ENCODE results near the gene ATP13A3. TPM values are rescaled to one million over a fixed set of nuclear protein-coding genes. Genes with fewer than 3 reads are reported as not detected.
"Not testable (repeated sequence)": the region's sequence is repeated elsewhere in the genome, so short reads cannot be mapped to it uniquely, and the experiment has no call there.

Gene ATP13A3
- total and polyA plus RNA-seq, 4 donors, result 33.6 to 257 (median 56.4) TPM

DNA sequence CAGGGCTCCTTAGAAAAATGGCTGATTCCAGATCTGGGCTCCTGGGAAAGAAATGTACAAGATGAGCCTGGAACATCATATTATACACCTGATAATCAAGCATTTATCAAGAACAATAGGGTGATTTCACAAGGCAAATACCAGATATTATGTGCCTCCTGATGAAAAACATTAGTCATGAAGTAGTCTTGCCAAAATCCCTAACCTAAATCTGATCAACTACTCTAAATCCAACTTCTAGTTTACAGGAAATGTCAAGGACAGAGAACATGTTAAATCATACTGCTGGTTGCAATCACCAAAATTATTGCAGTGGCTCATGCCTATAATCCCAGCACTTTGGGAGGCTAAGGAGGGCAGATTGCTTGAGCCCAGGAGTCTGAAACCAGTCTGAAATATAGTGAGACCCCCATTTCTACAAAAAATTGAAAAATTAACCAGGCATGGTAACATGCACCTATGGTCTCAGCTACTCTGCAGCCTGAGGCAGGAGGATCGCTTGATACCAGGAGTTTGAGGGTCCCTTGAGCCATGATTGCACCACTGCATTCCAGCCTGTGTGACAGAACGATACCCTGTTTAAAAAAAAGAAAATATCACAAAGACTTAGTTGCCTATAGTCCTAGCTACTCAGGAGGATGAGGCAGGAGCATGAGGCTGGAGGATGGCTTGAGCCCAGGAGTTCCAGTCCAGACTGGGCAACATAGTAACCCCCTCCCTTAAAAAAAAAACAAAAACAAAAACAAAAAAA lies 34.9 kb upstream of the ATP13A3 start:
- Histone ChIP-seq H3K9ac (ENCODE audit: low read depth in 1 of 2, low read length in 2 of 2) (no peak overlapping the region), H3K9me3 (ENCODE audit: control insufficient read depth in 4 of 4, low read length in 3 of 4) (no peaks in the 10 kb centered on the region), H3K27ac (ENCODE audit: low read depth in 1 of 2, low read length in 2 of 2) (peak overlapping the region; percentile 49 to 56), H3K36me3 (ENCODE audit: control insufficient read depth in 4 of 4, insufficient read depth in 3 of 4, low read depth in 1 of 4, low read length in 3 of 4) (no peaks in the 10 kb centered on the region), H3K4me3 (ENCODE audit: low read depth in 1 of 3, low read length in 3 of 3) (no peak overlapping the region), H3K27me3 (ENCODE audit: control insufficient read depth in 4 of 4, insufficient read depth in 4 of 4, low read length in 3 of 4) (no peaks in the 10 kb centered on the region), H3K4me1 (ENCODE audit: control insufficient read depth in 4 of 4, insufficient read depth in 4 of 4, low read length in 3 of 4) (peaks cover 3 to 14% (median 10%) of the 10 kb centered on the region in 4 donors)
- DNase-seq (ENCODE audit: low spot score), result no peak
- WGBS, result 85% methylated on average over 2 of the region's 2 CpGs
- TF ChIP-seq TAF1 (conservative IDR thresholded peaks at IDR 0.05), result no peak
- no peak for TF ChIP-seq HNF4G (IDR thresholded peaks at IDR 0.05)

GRCh38 chr3:194520682-194521162 lies 33.9 kb upstream of the ATP13A3 start:
- peak in 1 of 2 donors; percentile 20 for TF ChIP-seq HNF4A (conservative IDR thresholded peaks at IDR 0.05)
- not testable (repeated sequence) for H3K36me3 ChIP-seq (ENCODE audit: control insufficient read depth in 4 of 4, insufficient read depth in 3 of 4, low read depth in 1 of 4, low read length in 3 of 4); DNase-seq (ENCODE audit: low spot score); H3K27ac ChIP-seq (ENCODE audit: low read depth in 1 of 2, low read length in 2 of 2); H3K27me3 ChIP-seq (ENCODE audit: control insufficient read depth in 4 of 4, insufficient read depth in 4 of 4, low read length in 3 of 4); H3K9me3 ChIP-seq (ENCODE audit: control insufficient read depth in 4 of 4, low read length in 3 of 4); H3K9ac ChIP-seq (ENCODE audit: low read depth in 1 of 2, low read length in 2 of 2); H3K4me3 ChIP-seq (ENCODE audit: low read depth in 1 of 3, low read length in 3 of 3)
- peaks cover 3 to 14% (median 10%) of the 10 kb centered on the region in 4 donors for H3K4me1 ChIP-seq (ENCODE audit: control insufficient read depth in 4 of 4, insufficient read depth in 4 of 4, low read length in 3 of 4)
- 72% methylated on average over 8 of the region's 8 CpGs for WGBS

DNA sequence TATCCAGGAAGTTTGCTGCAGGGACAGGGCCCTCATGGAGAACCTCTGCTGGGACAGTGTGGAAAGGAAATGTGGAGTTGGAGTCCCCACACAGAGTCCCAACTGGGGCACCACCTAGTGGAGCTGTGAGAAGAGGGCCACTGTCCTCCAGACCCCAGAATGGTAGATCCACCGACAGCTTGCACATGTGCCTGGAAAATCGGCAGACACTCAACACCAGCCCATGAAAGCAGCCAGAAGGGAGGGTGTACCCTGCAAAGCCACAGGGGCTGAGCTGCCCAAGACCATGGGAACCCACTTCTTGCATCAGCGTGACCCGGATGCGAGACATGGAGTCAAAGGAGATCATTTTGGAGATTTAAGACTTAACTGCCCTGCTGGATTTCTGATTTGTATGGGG lies 33.4 kb upstream of the ATP13A3 start:
- H3K27me3 ChIP-seq (ENCODE audit: control insufficient read depth in 4 of 4, insufficient read depth in 4 of 4, low read length in 3 of 4); H3K9ac ChIP-seq (ENCODE audit: low read depth in 1 of 2, low read length in 2 of 2); H3K27ac ChIP-seq (ENCODE audit: low read depth in 1 of 2, low read length in 2 of 2); H3K9me3 ChIP-seq (ENCODE audit: control insufficient read depth in 4 of 4, low read length in 3 of 4); DNase-seq (ENCODE audit: low spot score); H3K4me3 ChIP-seq (ENCODE audit: low read depth in 1 of 3, low read length in 3 of 3); H3K36me3 ChIP-seq (ENCODE audit: control insufficient read depth in 4 of 4, insufficient read depth in 3 of 4, low read depth in 1 of 4, low read length in 3 of 4): not testable (repeated sequence)
- peaks cover 3 to 14% (median 10%) of the 10 kb centered on the region in 4 donors for H3K4me1 ChIP-seq (ENCODE audit: control insufficient read depth in 4 of 4, insufficient read depth in 4 of 4, low read length in 3 of 4)
- 67% methylated on average over 5 of the region's 5 CpGs for WGBS
- peak; percentile 14 to 56 for TF ChIP-seq RAD21 (IDR thresholded peaks at IDR 0.05)

GRCh38 chr3:194518652-194519051 lies 31.9 kb upstream of the ATP13A3 start:
- DNase-seq (ENCODE audit: low spot score), result no peak
- Histone ChIP-seq H3K4me3 (ENCODE audit: low read depth in 1 of 3, low read length in 3 of 3) (no peak overlapping the region), H3K9ac (ENCODE audit: low read depth in 1 of 2, low read length in 2 of 2) (no peak overlapping the region), H3K4me1 (ENCODE audit: control insufficient read depth in 4 of 4, insufficient read depth in 4 of 4, low read length in 3 of 4) (peaks cover 3 to 14% (median 10%) of the 10 kb centered on the region in 4 donors), H3K27ac (ENCODE audit: low read depth in 1 of 2, low read length in 2 of 2) (no peak overlapping the region), H3K36me3 (ENCODE audit: control insufficient read depth in 4 of 4, insufficient read depth in 3 of 4, low read depth in 1 of 4, low read length in 3 of 4) (no peaks in the 10 kb centered on the region), H3K27me3 (ENCODE audit: control insufficient read depth in 4 of 4, insufficient read depth in 4 of 4, low read length in 3 of 4) (no peaks in the 10 kb centered on the region), H3K9me3 (ENCODE audit: control insufficient read depth in 4 of 4, low read length in 3 of 4) (no peaks in the 10 kb centered on the region)
- TF ChIP-seq NR2F2 (IDR thresholded peaks at IDR 0.05) (no peak), JUND (IDR thresholded peaks at IDR 0.05) (no peak)
- WGBS, result 85% methylated on average over 2 of the region's 2 CpGs

DNA sequence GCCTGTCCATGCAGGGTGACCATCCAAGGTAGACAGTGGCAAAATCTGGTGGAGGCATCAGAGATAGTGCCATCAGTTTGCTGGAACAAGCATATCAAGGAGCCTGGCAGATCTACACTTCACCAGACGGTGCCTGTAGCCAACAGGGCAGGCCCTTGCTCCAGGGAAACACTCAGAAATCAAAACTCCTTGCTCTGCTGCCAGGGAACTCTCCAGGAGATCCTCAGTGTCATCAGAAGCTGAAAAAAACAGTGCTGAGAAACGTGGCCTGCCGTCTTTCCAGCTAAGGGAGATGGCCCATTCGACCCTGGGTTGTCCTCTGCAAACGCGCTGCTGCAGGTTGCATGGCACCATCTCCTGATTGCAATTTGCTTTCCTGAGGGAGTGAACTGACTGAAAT lies 30.5 kb upstream of the ATP13A3 start:
- H3K9ac ChIP-seq (ENCODE audit: low read depth in 1 of 2, low read length in 2 of 2), result no peak overlapping the region
- H3K27ac ChIP-seq (ENCODE audit: low read depth in 1 of 2, low read length in 2 of 2), result no peak overlapping the region
- H3K36me3 ChIP-seq (ENCODE audit: control insufficient read depth in 4 of 4, insufficient read depth in 3 of 4, low read depth in 1 of 4, low read length in 3 of 4), result no peaks in the 10 kb centered on the region
- H3K4me3 ChIP-seq (ENCODE audit: low read depth in 1 of 3, low read length in 3 of 3), result no peak overlapping the region
- 67% methylated on average over 6 of the region's 6 CpGs for WGBS
- DNase-seq (ENCODE audit: low spot score), result no peak
- H3K9me3 ChIP-seq (ENCODE audit: control insufficient read depth in 4 of 4, low read length in 3 of 4), result no peaks in the 10 kb centered on the region
- H3K4me1 ChIP-seq (ENCODE audit: control insufficient read depth in 4 of 4, insufficient read depth in 4 of 4, low read length in 3 of 4), result peaks cover 0 to 9% (median 6%) of the 10 kb centered on the region in 4 donors
- TF ChIP-seq GABPA (IDR thresholded peaks at IDR 0.05 in 1 of 2, conservative IDR thresholded peaks at IDR 0.05 in 1 of 2) (no peak), CTCF (IDR thresholded peaks at IDR 0.05; ENCODE audit: low read depth, low read length, missing input control) (no peak), RAD21 (IDR thresholded peaks at IDR 0.05) (no peak)
- TF ChIP-seq, protein P1, sequence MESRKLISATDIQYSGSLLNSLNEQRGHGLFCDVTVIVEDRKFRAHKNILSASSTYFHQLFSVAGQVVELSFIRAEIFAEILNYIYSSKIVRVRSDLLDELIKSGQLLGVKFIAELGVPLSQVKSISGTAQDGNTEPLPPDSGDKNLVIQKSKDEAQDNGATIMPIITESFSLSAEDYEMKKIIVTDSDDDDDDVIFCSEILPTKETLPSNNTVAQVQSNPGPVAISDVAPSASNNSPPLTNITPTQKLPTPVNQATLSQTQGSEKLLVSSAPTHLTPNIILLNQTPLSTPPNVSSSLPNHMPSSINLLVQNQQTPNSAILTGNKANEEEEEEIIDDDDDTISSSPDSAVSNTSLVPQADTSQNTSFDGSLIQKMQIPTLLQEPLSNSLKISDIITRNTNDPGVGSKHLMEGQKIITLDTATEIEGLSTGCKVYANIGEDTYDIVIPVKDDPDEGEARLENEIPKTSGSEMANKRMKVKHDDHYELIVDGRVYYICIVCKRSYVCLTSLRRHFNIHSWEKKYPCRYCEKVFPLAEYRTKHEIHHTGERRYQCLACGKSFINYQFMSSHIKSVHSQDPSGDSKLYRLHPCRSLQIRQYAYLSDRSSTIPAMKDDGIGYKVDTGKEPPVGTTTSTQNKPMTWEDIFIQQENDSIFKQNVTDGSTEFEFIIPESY (IDR thresholded peaks at IDR 0.05), result no peak
- no peaks in the 10 kb centered on the region for H3K27me3 ChIP-seq (ENCODE audit: control insufficient read depth in 4 of 4, insufficient read depth in 4 of 4, low read length in 3 of 4)
